SU-DHL-6 (cell line): ENCODE results near the gene IL10RB.

ENCODE experiments used
- H2AFZ ChIP-seq: fragments of 200-600 bp; sonication (generic); 2 replicates; pipeline ENCODE4 v1.6.1; 2014; ENCODE audit warnings: low read depth, mild to moderate bottlenecking, moderate library complexity, mixed read lengths, antibody characterized with exemption, low read length; ENCODE audit not compliant: severe bottlenecking
- H3F3A ChIP-seq: fragments of 200-600 bp; shearing (Covaris generic); 2 replicates; pipeline ENCODE4 v1.6.0; 2016; ENCODE audit warnings: antibody characterized with exemption, mild to moderate bottlenecking; ENCODE audit not compliant: insufficient read depth
- H3K27ac ChIP-seq: fragments of 200-600 bp; sonication (generic); 2 replicates; pipeline ENCODE4 v1.5.1; 2016; ENCODE audit warnings: low read depth, mild to moderate bottlenecking, low read length, moderate library complexity, mixed read lengths
- H3K27me3 ChIP-seq: fragments of 200-600 bp; sonication (generic), shearing (Covaris generic); 2 replicates; pipeline ENCODE4 v1.6.0; 2014; ENCODE audit warnings: mild to moderate bottlenecking, low read length
- H3K36me3 ChIP-seq: fragments of 200-600 bp; sonication (generic); 2 replicates; pipeline ENCODE4 v1.6.1; 2014; ENCODE audit warnings: mild to moderate bottlenecking, low read length, mixed read lengths
- H3K4me2 ChIP-seq: fragments of 300-600, 200-600 bp; shearing (Covaris generic), sonication (generic); 2 replicates; pipeline ENCODE4 v1.6.0; 2014; ENCODE audit warnings: low read length, low read depth, mild to moderate bottlenecking; ENCODE audit not compliant: poor library complexity, severe bottlenecking
- H3K4me3 ChIP-seq: fragments of 200-600 bp; sonication (generic); 2 replicates; pipeline ENCODE4 v1.5.1; 2014; ENCODE audit warnings: antibody characterized with exemption, low read length, mild to moderate bottlenecking, mixed read lengths; ENCODE audit not compliant: insufficient read depth, poor library complexity, severe bottlenecking
- H3K79me2 ChIP-seq: fragments of 200-600 bp; sonication (generic); 2 replicates; pipeline ENCODE4 v1.6.1; 2014; ENCODE audit warnings: mild to moderate bottlenecking, low read length, moderate library complexity; ENCODE audit not compliant: insufficient read depth
- H3K9ac ChIP-seq: fragments of 200-600 bp; sonication (generic); 2 replicates; pipeline ENCODE4 v1.7.0; 2014; ENCODE audit warnings: mild to moderate bottlenecking, low read length
- H3K9me2 ChIP-seq: fragments of 200-600 bp; sonication (generic); replicated peaks from 2 replicates; pipeline ENCODE4 v1.6.1; 2014; ENCODE audit warnings: low read length; ENCODE audit not compliant: insufficient read depth
- H3K9me3 ChIP-seq: fragments of 200-600 bp; sonication (generic); 2 replicates; pipeline ENCODE4 v1.6.1; 2014; ENCODE audit warnings: low read length, mixed read lengths; ENCODE audit not compliant: insufficient read depth
- H4K20me1 ChIP-seq: fragments of 200-600 bp; sonication (generic); 2 replicates; pipeline ENCODE4 v1.6.1; 2014; ENCODE audit warnings: low read depth, mild to moderate bottlenecking, antibody characterized with exemption, low read length, moderate library complexity, mixed read lengths
- EZH2phosphoT487 ChIP-seq: fragments of 200-600 bp; sonication (generic), shearing (Covaris generic); conservative IDR thresholded peaks from 2 replicates; pipeline ENCODE4 v1.6.1; 2018; ENCODE audit warnings: mild to moderate bottlenecking, antibody characterized with exemption, low read length, moderate library complexity, mixed read lengths
- TF ChIP-seq, protein P1 (sequence below): fragments of 200-600 bp; sonication (generic); IDR thresholded peaks from one replicate; pipeline ENCODE4 v1.5.1; 2017; ENCODE audit warnings: antibody characterized with exemption, mild to moderate bottlenecking, low read length, moderate library complexity; ENCODE audit not compliant: insufficient read depth, poor library complexity, severe bottlenecking

Gene IL10RB

DNA sequence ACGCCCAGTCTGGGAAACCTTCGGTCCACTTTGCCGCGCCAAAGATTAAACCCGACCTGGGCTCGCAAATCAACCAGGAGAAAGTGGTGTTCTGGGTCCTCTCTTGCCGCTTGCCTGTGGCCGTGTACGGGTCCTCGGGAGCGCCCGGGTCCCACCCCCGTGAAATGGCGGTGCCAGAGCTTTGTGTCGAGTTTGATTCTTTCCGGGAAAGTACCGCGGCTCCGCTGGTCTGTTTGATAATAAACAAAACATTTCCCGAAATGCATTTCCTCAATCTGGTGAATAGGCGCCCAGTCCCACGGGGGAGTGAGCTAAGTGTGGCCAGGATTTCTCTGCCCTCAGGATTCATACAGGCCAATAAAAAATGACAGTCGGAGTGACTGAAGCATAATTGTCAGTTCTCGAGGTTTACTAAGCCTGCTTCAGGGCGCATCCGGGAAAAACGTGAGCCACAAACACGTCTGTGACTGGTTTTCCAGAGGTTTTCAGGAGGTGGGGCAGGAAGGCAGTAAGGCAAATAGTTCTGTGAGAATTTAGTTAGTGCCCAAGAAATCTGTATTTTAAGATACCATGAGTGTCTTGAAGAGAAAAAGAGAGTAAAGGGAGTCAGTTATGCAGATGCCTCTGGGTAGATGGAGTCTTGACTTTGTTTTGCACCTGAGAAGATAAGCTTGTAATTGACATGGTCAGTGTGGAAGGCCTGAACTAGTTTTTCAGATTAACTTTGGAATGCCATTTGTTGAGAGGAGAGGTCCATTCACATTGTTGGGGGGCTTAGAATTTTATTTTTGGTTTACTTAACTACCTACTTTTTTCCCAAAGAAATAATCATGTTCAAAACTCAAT is 59.3 kb downstream of the IL10RB start:
- H3F3A ChIP-seq = peaks cover 10% of the 10 kb centered on the region
- H3K27me3 ChIP-seq = no peaks in the 10 kb centered on the region
- H3K4me2 ChIP-seq = peak overlapping the region; percentile 84
- TF ChIP-seq EZH2phosphoT487 = no peak
- TF ChIP-seq, protein P1, sequence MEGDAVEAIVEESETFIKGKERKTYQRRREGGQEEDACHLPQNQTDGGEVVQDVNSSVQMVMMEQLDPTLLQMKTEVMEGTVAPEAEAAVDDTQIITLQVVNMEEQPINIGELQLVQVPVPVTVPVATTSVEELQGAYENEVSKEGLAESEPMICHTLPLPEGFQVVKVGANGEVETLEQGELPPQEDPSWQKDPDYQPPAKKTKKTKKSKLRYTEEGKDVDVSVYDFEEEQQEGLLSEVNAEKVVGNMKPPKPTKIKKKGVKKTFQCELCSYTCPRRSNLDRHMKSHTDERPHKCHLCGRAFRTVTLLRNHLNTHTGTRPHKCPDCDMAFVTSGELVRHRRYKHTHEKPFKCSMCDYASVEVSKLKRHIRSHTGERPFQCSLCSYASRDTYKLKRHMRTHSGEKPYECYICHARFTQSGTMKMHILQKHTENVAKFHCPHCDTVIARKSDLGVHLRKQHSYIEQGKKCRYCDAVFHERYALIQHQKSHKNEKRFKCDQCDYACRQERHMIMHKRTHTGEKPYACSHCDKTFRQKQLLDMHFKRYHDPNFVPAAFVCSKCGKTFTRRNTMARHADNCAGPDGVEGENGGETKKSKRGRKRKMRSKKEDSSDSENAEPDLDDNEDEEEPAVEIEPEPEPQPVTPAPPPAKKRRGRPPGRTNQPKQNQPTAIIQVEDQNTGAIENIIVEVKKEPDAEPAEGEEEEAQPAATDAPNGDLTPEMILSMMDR = no peak
- no peaks in the 10 kb centered on the region for H3K9me3 ChIP-seq
- H3K79me2 ChIP-seq = peaks cover 53% of the 10 kb centered on the region
- no peaks in the 10 kb centered on the region for H4K20me1 ChIP-seq
- H3K27ac ChIP-seq = peak overlapping the region; percentile 67
- peak overlapping the region; percentile 66 for H3K4me3 ChIP-seq
- H3K9ac ChIP-seq = peak overlapping the region; percentile 79
- peak overlapping the region; percentile 87 for H2AFZ ChIP-seq
- no peaks in the 10 kb centered on the region for H3K36me3 ChIP-seq
- no peaks in the 10 kb centered on the region for H3K9me2 ChIP-seq

DNA sequence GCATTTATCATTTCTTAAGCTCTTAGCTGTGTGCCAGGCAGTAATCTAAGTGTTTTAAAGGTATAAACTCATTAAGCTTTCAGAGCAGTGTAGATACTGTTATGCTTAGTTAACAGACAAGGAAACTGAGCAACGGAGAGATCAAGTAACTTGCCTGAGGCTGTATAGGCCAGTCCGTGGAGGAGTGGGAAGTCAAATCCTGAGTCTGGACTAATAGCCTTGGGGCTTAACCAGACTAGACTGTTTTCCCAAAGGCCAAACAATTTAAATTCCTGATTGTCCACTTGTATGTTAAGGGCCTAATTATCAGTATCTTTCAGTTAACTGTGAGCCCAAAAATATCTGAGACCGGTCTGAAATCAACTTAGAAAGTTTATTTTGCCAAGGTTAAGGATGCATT is 61.2 kb downstream of the IL10RB start:
- H3K4me2 ChIP-seq = peak overlapping the region; percentile 84
- no peaks in the 10 kb centered on the region for H4K20me1 ChIP-seq
- H3K9me2 ChIP-seq = no peaks in the 10 kb centered on the region
- no peaks in the 10 kb centered on the region for H3K9me3 ChIP-seq
- no peak overlapping the region for H2AFZ ChIP-seq
- H3K79me2 ChIP-seq = peaks cover 72% of the 10 kb centered on the region
- peaks cover 10% of the 10 kb centered on the region for H3F3A ChIP-seq
- H3K27me3 ChIP-seq = no peaks in the 10 kb centered on the region
- TF ChIP-seq, protein P1 = no peak
- no peak for TF ChIP-seq EZH2phosphoT487
- H3K27ac ChIP-seq = no peak overlapping the region
- no peaks in the 10 kb centered on the region for H3K36me3 ChIP-seq
- H3K4me3 ChIP-seq = no peak overlapping the region
- no peak overlapping the region for H3K9ac ChIP-seq

DNA sequence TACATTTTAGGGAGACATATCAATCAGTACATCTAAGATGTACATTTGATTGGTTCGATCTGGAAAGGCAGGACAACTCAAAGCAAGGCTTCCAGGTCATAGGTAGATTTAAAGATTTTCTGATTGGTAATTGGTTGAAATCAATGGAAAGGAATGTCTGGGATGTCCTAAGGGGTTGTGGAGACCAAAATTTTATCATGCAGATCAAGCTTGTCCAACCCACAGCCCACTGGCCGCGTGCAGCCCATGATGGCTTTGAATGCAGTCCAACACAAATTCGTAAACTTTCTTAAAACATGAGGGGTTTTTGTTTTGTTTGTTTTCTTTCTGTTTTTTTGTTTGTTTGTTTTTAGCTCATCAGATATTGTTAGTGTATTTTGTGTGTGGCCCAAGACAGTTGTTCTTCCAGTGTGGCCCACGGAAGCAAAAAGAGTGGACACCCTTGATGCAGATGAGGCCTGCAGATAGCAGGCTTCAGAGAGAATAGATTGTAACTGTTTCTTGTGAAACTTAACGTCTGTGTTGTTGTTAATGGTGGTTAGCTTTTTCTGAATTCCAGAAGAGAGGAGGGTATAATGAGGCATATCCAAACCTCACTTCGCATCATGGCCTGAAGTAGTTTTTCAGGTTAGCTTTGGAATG is 61.7 kb downstream of the IL10RB start:
- no peak overlapping the region for H3K4me3 ChIP-seq
- no peaks in the 10 kb centered on the region for H3K36me3 ChIP-seq
- peaks cover 75% of the 10 kb centered on the region for H3K79me2 ChIP-seq
- no peak overlapping the region for H2AFZ ChIP-seq
- no peaks in the 10 kb centered on the region for H3K9me2 ChIP-seq
- no peak overlapping the region for H3K9ac ChIP-seq
- no peak for TF ChIP-seq EZH2phosphoT487
- TF ChIP-seq, protein P1 = no peak
- no peaks in the 10 kb centered on the region for H3K27me3 ChIP-seq
- no peak overlapping the region for H3K27ac ChIP-seq
- H3K9me3 ChIP-seq = no peaks in the 10 kb centered on the region
- H3F3A ChIP-seq = peaks cover 10% of the 10 kb centered on the region
- no peak overlapping the region for H3K4me2 ChIP-seq
- no peaks in the 10 kb centered on the region for H4K20me1 ChIP-seq
